GM18520 (cell line): ENCODE data around the gene SLC22A4.
A peak's percentile ranks its signal among the peaks of the same experiment; 100 is the strongest.

Source experiments
- ATAC-seq: cut with Tn5 transposase; IDR thresholded peaks from one replicate; pipeline ENCODE4 v1.9.1; 2021; ENCODE audit not compliant: unreplicated experiment

Gene SLC22A4

DNA sequence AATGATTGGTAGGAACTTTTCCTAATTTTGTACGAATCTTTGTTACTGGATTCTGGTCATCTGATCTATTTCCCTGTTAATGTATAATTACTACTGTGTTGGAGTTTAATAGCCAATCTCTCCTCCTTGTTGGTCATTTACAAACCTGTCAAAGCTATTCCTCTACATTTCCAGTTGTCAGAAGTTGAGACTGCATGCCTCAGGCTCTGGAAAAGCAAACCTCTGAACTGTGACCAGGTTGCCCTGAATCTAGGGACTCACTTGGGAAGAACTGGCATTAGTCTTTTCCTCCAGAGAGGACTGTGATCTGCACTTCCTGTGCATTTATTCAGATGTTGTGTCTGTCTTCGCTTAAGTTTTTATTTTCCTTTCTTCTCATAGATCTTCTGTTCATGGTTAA is 20.6 kb upstream of the SLC22A4 start:
- ATAC-seq = no peak

DNA sequence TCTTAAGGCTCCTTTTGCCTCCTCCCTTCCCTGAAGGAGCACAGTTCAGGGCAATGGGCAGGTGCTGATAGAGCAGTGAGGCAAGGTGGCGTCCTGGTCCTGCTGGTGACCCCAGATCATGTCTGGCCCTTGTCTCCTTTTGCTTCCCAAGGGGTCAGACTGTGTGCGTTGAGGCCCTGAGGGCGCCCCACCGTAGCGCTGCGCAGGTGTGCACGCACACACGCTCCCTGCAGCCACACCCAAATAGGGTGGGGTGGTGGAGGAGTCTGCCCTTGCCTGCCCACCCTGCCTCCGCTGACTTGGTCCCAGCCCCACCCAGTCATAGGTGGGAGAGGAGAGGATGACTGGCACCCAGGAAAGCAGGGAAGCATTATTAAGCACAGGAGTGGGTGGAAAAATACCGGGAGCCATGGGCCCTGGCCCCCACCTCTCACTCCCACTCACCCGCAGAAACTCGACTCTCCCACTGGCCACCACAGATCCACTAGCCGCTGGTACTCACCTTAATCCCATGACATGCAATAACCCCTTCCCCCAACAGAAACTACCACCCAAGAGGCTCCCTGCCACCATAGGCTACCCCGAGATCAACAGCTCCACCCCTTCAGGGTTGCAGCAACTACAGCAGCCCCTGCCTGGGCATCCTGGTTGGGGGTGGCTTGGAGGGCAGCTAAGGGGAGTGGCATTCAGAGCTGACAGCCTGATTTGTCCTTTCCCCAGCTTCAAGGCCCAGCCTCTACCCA is 20.0 kb upstream of the SLC22A4 start:
- ATAC-seq = no peak

DNA sequence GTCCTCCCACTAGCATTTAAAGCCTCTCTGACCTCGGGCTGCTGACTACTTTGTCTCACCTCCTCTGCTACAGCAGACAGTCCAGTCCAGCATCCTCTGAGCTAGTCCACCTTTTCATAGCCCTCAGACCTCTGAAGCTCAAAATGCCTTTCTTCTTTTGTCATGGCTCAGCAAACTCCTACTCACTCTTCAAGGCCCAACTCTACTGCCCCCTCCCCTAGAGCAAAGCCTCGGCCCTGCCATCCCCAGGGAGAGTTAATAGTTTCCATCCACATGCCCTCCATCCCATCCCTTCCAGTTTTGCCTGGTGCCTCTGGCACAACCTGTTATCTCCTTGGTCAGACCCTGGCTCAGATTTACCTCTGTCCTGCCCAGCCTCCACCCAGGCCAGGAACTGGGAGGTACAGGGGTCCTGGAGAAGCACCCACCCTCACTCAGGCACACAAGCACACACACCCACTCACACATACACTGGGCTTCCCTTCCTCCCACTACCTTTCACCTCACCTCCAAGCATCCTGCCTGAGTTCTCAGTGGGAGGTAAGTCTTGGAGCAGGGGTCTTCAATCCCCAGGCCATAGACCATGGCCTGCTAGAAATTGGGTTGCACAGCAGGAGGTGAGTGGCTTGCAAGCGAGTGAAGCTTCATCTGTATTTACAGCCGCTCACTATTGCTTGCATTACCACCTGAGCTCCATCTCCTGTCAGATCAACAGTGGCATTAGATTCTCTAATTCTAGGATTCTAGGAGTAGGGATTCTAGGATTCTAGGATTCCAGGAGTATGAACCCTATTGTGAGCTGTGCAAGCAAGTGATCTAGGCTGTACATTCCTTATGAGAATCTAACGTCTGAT is 18.6 kb upstream of the SLC22A4 start:
- ATAC-seq = no peak

DNA sequence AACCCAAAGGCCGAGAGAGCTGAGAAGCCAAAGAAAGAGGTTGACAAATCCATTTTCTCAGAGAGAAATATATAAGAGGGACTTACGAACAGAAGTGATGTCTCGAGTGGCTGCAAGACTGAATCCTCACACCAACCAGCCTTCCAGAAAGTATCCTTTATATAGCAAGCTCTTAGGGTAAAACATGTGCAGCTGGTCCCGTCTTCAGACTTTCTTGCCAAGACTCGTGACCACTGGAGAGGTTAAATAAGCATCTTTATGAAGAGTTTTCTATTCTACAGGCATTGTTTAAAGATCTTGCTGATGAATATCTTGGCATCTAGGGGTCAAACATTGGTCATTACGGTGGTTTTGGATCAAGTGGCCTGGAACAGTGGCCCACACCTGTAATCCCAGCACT is 16.9 kb upstream of the SLC22A4 start:
- ATAC-seq = no peak

DNA sequence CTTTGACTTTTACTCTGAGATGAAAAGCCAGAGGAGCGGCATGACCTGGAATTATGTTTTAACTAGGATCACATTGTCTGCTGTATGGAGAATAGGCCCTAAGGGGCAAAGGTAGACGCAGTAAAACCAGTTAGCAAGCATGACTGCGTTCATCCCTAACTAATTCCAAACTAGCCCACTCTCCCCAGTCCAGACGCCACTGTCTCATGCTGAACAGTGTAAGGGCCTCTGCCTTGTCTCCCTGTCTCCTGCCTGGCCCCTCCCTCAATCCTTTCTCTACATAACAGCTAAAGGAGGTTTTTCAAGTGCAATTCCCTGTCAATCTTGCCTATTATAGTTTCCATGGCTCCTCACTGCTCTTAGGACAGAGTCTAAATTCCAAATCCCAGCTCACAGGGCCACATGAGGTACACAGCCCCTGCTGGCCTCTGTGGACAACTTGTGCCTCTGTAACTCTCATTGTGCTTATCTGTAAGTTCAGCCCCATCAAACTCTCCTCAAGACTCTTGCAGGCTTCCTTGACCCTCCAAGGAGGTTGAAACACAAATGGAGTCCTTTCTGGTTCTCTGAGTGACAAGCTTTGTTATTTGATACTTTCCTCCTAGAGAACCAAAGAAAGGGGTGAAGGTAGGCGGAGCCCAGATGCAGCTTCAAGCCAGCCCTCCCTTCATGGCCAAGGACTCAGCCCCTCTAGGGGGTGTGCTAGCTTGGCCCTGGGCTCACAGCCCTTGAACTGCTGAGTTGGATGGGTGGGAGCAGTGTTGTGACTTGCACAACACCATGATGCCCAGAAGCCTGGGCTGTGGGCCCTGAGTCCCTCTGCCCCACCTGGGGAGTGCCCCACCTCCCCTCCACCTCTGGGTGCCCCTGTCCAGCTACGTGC is 16.0 kb upstream of the SLC22A4 start:
- no peak for ATAC-seq

DNA sequence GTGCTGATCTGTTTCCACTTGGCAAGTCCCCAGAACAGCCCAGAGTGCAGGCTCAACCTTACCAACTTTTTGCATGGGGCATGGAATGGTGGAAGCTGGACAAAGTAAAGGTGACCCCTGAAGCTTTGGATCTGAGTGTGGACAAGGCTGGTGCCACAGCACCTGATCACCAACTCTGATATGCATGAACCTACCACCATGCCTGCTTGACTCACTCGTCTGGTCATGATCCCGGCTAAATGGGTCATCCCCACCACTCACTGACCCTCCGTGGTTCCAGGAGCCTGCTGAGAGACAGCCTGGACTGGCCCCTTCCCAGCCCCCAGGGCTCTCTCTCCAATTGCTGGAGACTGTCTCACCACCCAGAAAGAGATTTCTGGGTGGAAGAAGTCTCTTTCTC is 14.4 kb upstream of the SLC22A4 start:
- ATAC-seq = no peak

DNA sequence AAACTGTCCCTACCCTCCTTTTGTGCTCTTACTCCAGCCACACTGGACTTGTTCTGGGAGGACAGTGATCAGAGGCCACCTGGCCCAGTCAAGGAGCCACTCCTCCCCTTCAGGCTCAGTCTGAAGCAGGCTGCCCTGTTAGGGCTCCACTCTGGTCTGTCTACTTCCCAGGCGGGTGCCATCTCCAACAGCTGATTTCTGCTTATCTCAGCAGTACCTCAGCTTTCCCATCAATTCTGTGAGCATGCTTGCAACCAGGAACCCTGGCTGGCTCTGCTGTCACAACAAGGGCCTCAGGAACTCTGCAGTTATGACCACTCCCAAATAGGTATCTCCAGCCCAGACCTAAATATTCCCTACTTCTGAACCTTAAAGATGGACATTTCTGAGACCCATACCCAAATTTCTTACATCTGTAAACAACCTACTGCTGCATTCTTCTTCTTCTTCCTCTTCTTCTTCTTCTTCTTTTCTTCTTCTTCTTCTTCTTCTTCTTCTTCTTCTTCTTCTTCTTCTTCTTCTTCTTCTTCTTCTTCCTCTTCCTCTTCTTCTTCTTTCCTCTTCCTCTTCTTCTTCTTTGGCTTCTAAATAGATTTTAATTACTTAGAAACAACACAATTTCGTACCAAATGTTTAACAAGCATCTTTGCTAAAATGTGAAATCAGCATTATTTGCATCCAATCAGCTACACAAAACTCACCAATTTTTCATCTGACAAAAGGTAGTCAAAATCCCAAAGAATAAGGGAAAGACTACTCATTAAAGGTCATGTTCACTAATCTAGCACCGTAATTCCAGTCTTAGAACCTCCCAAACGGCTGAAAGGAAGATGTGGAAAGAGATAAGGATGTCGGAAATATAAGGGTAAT is 13.6 kb upstream of the SLC22A4 start:
- ATAC-seq = no peak

DNA sequence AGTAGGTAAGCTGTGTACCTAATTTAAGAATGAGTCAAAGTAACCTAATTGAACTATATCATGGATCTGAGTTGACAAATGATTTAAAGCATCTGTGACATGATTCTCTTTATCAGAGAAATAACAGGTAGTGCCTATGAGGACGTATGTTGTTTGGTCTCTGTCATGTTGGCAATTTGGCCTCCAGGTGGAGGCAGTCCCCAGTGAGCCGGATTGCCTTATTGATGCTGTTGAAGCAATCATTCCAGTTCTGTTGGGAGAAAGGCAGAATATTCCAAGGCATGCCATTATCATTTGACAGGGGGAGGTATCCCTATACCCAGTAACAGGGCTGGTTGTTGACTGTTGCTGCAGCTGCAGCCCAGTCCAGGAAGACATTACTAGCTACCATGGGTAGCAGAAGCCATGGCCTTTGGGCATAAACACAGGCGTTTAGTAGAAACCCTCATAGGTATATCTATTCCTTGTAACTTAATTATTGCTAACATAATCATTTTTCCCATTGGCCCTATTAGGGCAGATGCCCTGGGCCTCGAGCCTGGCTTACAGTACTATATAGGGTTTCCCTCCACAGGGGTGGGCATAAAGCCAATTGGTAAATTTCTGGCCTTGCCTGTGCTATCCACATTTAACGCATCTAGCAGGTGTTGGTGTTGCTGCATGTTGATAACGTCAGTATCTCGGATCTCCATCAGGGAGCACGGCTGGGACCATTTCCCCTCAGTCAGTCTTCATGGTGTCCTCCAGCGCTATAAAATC is 12.2 kb upstream of the SLC22A4 start:
- ATAC-seq = no peak

DNA sequence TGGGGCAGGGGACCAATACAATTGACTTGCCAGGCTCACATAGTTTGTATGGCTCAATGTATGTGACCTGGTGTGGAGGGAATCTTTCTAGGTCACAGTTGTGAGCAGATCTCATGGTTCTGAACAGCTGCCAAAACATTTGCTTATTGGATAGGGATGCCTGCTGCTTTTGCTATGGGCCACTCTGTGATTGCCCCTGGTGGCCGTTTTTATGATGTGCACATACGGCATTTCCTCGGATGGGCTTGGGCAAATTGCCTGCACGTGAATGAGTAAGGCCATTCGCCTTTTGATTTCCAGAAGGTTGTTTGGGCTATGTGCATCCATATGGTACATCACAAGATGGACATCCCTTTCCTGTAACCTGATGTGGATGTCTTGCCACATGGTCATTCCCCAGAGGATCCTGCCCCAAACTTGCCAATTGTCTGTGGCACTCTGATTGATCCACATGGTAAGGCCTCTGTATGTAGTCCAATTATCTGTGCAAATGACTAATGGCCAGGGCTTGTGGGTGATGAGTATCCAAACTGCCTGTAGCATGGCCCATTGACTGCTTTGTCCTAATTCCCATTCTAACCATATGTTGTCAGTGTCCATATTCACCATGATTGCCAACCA is 10.7 kb upstream of the SLC22A4 start:
- no peak for ATAC-seq

DNA sequence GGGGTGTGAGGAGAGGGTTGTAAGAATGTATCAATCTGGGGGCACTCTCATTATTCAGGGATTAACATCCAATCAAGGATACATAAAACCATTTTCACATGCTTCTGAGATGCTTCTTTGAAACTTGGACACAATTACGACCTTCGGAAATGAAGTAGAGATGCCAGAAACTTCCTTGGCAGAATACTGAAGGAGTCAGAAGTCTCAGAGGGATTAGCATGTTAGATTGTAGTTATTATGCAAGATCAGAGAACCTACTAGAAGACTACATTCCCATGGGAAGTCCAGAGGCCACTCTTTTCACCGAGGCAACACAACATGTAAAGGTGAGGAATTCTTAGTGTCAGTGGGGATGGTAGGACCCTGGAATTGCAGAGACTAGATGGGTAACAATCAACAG is 5.1 kb upstream of the SLC22A4 start:
- no peak for ATAC-seq

DNA sequence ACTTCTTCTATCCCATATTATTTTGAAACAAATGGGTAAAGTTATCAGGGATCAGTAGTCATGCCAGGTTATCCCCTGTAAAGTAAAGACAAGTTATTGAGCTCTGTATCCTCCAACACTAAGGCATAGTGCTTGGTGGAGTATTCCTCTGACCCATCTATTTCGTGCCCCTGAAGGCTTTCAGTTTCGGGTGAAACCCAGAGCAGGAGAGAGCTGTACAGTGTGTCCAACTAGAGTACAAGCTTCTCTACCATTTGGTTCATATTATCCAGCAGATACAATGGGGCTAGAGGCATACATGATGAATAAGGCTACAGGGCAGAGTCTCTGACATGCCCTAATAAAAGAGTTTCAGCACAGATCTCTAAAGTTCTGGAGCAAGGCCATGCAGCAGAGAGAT is 3.2 kb upstream of the SLC22A4 start:
- ATAC-seq = no peak

DNA sequence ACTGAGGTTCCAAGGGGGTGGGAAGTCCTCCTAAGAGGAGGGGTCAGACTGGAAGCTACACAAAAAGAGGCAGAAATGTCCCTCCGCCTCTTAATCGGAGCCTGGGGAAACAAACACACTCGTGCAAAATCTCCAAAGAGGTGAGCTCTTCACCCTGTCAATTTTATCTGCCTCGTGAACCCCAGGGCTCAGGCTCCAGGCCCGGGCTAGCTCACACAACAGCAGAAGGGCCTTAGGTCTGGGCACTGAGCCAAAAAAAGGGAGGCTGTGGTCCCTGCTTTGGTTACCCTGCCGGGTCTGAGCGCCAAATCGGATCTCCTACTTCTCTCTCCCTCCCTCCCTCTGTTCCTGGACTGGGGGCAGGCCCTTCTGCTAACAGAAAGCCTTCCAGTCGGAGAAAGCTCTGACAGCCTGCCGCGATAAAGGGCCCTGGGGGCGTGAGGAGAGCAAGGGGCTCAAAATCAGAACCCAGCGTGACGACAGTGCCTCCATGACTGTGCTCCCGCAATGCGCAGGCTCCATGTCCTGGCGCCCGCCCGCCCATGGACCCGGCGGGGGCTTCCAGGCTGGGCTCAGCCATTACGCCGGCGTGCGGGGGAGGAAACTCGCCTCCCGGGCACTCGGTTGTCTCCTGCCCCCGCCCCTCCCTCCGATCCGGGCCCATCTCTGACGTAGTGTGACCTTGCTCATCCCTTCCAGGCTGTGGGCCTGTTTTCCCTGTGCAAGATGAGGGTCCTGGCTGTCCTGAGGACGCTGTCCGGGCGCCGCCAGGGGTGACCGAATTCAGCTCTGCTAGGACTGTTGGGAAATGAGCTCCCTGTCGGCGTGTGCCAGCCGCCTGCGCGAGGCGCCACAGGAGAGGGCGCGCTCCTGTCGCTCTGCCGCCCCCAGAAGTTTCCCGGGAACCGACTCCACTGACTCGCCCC is 865 bp upstream of the SLC22A4 start:
- ATAC-seq = peak; percentile 24

DNA sequence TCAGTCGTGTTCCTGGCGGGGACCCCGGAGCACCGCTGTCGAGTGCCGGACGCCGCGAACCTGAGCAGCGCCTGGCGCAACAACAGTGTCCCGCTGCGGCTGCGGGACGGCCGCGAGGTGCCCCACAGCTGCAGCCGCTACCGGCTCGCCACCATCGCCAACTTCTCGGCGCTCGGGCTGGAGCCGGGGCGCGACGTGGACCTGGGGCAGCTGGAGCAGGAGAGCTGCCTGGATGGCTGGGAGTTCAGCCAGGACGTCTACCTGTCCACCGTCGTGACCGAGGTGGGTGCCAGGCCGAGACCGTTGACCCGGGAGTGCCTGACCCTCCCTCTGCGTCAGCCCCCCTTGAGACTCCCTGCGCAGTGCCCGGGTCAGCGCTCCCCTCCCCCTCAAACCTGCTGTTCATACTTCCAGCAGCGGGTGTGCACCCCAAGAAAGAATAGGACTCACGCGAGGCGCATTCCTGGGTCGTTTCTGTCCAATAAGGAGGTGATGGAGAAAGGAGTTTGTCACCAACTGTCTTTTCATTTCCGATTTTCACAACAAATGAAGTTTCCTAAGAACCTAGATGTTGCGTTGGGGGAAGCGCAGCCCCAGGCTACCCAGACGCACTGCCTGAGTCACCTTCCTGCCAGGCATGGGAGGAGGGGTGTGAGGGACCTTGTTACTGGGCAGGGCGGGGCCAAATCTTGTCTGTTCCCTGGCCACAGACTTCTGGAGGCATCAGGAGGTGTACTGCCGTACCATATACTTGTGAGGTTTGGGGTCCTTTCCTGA is 722 bp downstream of the SLC22A4 start:
- ATAC-seq = no peak

DNA sequence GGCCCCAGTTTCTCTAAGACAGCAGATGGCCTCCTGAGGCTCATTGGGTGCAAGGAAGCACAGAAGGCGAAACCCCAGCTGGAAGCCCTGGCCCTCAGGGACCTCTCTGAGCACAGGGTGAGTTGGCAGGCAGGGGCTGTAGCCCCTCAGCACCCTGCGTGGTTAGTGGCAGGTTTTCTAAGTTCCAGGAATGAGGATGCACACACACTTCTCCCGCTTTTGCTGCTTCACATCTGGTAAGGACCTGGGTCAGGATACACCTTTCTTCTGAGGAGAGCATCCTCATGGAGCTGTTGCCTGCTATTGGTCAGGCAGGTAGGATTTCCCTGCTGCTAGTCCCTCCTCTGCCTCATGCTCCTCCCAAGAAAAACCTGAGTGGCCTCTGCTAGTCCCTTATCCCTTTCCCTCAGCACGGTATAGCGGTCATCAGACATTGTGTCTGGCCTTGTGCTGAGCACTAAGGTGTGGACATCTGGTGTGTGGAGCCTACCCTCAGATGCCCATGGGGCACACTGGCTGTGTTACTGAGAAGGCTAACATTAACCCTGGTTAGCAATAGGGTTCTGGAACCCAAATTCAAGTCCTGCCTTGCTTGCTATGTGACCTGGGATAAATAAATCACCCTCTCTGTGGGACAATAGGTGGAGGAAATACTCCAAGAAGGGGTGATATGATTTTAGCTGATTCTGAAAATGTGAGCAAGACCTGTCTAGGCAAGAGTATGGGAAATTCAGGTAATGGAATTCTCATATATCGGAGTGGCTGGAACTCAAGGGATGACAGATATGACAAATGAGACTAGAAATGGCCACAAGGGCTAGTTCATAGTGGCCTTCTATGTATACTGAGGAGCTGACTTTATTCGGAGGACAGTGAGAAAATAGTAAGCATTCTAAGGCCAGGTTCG is 1.6 kb downstream of the SLC22A4 start:
- ATAC-seq = no peak

DNA sequence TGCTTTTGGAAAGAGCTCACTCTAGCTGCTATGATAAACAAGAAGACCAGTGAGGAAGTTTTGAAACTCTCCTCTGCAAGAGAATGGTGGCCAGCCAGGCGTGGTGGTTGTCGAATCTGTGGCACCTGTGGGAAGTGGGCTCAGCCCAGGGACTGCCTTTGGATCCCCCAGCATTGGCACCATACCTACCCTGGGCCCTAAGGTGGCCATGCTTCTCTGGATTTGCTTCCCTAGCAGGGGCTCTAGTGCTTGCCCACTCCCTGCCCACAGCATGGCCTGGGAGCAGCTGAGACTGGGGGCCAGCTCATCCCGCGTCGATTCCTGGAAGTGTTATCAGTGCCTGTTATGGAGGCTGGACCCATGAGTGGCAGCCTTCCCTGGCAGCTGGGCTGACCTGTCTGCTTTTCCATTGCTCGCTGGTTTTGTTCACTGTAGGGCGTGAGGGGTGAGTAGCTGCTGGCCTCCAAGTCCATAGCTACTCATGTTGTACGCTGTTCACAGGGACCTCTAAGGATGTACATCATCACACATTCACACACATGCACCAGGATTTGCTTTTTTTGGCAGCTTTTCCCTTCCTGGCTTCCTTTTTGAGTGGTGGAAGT is 2.3 kb downstream of the SLC22A4 start:
- ATAC-seq = no peak
